Brain pericyte (primary cell): ENCODE measurements around the gene SAMD8.
"Not testable (repeated sequence)": the region's sequence is repeated elsewhere in the genome, so short reads cannot be mapped to it uniquely, and the experiment has no call there.

ENCODE experiments used
- DNase-seq: peaks from one replicate; pipeline ENCODE4 v3.0.0-alpha.2; 2012; ENCODE audit warnings: low read depth, low spot score

The SAMD8 gene

GRCh38 chr10:75195035-75195763, 83.7 kb downstream of the SAMD8 start:
- DNase-seq: no peak

GRCh38 chr10:75197066-75197465, 85.6 kb downstream of the SAMD8 start:
- no peak for DNase-seq

- DNase-seq: no peak
Measured at GRCh38 chr10:75197906-75198305, 86.5 kb downstream of the SAMD8 start.

- not testable (repeated sequence) for DNase-seq
Measured at GRCh38 chr10:75199949-75200348, 88.5 kb downstream of the SAMD8 start.

- DNase-seq: no peak
Measured at GRCh38 chr10:75201793-75202307, 90.4 kb downstream of the SAMD8 start.

GRCh38 chr10:75202321-75203045, 91.0 kb downstream of the SAMD8 start:
- DNase-seq: no peak

GRCh38 chr10:75203046-75203620, 91.7 kb downstream of the SAMD8 start:
- not testable (repeated sequence) for DNase-seq

GRCh38 chr10:75203724-75204123, 92.3 kb downstream of the SAMD8 start:
- DNase-seq: no peak

- no peak for DNase-seq
Measured at GRCh38 chr10:75205908-75206307, 94.5 kb downstream of the SAMD8 start.

GRCh38 chr10:75206638-75207037, 95.2 kb downstream of the SAMD8 start:
- not testable (repeated sequence) for DNase-seq

- no peak for DNase-seq
Measured at GRCh38 chr10:75207079-75207856, 95.8 kb downstream of the SAMD8 start.

- DNase-seq: no peak
Measured at GRCh38 chr10:75207857-75208144, 96.3 kb downstream of the SAMD8 start.

- no peak for DNase-seq
Measured at GRCh38 chr10:75208181-75208580, 96.7 kb downstream of the SAMD8 start.

GRCh38 chr10:75209086-75209920, 97.8 kb downstream of the SAMD8 start:
- no peak for DNase-seq

GRCh38 chr10:75209921-75210281, 98.4 kb downstream of the SAMD8 start:
- DNase-seq: no peak

- peak; percentile 75 for DNase-seq
Measured at GRCh38 chr10:75210282-75211006, 99.0 kb downstream of the SAMD8 start, which contains the start of gene VDAC2. Gene VDAC2, plus strand, starts transcription at chr10:75210796. Its CDS starts 363 bp downstream, at chr10:75211159.

GRCh38 chr10:75211007-75211691, 99.7 kb downstream of the SAMD8 start:
- DNase-seq: no peak

GRCh38 chr10:75212343-75212742, 100.9 kb downstream of the SAMD8 start:
- no peak for DNase-seq

- no peak for DNase-seq
Measured at GRCh38 chr10:75220274-75220673, 108.8 kb downstream of the SAMD8 start.

- DNase-seq: not testable (repeated sequence)
Measured at GRCh38 chr10:75221492-75221891, 110.0 kb downstream of the SAMD8 start.
